AG10803 (cell line): ENCODE measurements around the gene PTH1R.
"Not testable (repeated sequence)": the region's sequence is repeated elsewhere in the genome, so short reads cannot be mapped to it uniquely, and the experiment has no call there.

Experiments
- DNase-seq: peaks from one replicate; pipeline ENCODE4 v3.0.0; 2010; ENCODE audit warnings: low read depth
- H3K4me3 ChIP-seq: 2 replicates; pipeline ENCODE4 v1.5.1; 2011; ENCODE audit warnings: mild to moderate bottlenecking, low read length, control low read depth
- TF ChIP-seq, protein P1 (sequence below): conservative IDR thresholded peaks from 2 replicates; pipeline ENCODE4 v1.5.1; 2011; ENCODE audit warnings: mild to moderate bottlenecking, low read length, control low read depth, inconsistent platforms

The PTH1R gene

DNA sequence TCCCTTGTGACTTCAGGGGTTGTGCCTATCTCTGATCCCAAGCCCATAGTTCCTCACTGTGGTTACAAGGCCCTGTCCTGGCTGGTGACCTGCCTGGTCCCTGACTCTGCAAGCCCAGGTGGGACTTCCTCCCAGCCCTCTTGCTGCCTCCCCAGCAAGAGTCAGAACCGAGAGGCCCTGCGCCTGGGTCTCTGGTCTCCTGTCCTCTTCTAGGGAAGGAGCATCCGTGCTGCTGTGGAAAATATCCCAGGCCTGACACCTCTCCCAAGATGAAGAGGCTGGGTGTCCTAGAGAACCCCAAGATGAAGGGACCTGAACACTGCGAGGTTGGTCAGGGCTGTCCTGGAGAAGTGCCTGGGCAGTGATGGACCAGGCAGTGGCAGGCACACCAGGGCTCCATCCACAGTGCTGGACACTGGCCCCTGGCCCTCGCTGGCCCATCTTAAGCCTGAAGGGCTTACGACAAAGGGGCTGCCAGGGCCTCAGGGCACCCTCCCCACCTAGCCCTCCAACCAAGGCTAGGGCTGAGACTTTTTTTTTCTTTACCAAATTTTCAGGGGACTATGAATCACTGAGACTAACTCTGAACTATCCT lies 32.7 kb downstream of the PTH1R start:
- DNase-seq, result no peak
- TF ChIP-seq, protein P1, sequence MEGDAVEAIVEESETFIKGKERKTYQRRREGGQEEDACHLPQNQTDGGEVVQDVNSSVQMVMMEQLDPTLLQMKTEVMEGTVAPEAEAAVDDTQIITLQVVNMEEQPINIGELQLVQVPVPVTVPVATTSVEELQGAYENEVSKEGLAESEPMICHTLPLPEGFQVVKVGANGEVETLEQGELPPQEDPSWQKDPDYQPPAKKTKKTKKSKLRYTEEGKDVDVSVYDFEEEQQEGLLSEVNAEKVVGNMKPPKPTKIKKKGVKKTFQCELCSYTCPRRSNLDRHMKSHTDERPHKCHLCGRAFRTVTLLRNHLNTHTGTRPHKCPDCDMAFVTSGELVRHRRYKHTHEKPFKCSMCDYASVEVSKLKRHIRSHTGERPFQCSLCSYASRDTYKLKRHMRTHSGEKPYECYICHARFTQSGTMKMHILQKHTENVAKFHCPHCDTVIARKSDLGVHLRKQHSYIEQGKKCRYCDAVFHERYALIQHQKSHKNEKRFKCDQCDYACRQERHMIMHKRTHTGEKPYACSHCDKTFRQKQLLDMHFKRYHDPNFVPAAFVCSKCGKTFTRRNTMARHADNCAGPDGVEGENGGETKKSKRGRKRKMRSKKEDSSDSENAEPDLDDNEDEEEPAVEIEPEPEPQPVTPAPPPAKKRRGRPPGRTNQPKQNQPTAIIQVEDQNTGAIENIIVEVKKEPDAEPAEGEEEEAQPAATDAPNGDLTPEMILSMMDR, result no peak
- no peak overlapping the region for H3K4me3 ChIP-seq

- not testable (repeated sequence) for DNase-seq
Observed at GRCh38 chr3:46910914-46911313, 33.4 kb downstream of the PTH1R start.

DNA sequence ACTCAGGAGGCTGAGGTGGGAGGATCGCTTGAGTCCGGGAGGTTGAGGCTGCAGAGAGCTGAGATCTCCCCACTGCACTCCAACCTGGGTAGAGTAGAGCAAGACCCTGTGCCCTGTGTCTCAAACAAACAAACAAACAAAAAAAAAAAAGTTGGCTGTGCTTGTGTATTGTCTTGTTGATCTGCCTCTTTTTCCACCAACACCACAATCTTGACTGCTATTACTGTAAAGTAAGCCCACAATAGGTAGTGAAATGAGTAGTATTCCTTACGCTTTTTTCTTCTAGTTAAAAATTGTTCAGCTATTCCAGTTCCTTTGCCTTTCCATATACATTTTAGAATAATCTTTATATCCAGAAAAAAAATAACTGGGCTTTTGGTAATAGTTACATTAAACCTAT lies 35.5 kb downstream of the PTH1R start:
- no peak overlapping the region for H3K4me3 ChIP-seq
- TF ChIP-seq, protein P1, result no peak
- no peak for DNase-seq

More at GRCh38 chr3:46910914-46911313, 33.4 kb downstream of the PTH1R start:
- not testable (repeated sequence) for H3K4me3 ChIP-seq

DNA sequence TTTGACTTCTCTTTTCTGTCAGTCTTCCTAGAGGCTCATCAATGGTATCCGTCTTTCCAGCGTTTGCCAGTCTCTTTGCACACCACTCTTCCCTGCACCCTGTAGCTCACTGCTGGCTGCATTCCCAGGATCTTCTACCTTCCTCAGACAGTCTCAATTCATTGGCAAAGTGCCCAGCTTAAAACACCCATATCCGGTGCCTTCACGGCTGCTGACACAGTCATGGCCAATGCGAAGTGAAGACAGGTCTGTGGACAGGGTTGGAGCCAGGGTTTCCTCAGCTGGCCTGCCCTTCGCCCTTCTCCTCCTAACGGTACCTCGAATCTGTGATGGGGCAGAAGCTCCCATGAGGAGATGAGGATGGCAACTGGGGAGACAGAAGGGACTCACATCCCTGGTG lies 36.1 kb downstream of the PTH1R start:
- TF ChIP-seq, protein P1, result no peak
- DNase-seq, result no peak
- H3K4me3 ChIP-seq, result no peak overlapping the region

- H3K4me3 ChIP-seq, result no peak overlapping the region
- TF ChIP-seq, protein P1, result no peak
- DNase-seq, result no peak
Observed at GRCh38 chr3:46914849-46915248, 37.3 kb downstream of the PTH1R start.

GRCh38 chr3:46915297-46915822 lies 37.8 kb downstream of the PTH1R start:
- DNase-seq, result peak; percentile 26
- TF ChIP-seq, protein P1, result no peak
- no peak overlapping the region for H3K4me3 ChIP-seq

DNA sequence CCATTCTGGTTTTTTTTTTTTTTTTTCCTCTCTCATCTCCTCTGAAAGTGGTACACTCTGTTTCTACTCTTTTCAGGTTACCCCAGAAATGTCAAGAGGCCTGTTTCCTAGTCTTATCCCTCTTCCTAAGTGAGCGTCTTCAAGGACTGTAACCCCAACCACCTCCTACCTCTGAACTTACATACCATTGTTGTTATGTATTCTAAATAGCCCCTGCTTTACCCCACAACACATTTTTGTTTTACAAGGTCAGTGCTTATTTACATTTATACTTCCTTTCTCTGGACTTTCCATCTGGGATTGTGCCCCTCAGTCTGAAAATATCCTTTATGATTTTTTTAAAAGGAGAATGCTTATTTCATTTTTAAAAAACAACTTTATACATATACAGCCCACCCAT lies 38.8 kb downstream of the PTH1R start:
- TF ChIP-seq, protein P1, result no peak
- no peak overlapping the region for H3K4me3 ChIP-seq
- no peak for DNase-seq

DNA sequence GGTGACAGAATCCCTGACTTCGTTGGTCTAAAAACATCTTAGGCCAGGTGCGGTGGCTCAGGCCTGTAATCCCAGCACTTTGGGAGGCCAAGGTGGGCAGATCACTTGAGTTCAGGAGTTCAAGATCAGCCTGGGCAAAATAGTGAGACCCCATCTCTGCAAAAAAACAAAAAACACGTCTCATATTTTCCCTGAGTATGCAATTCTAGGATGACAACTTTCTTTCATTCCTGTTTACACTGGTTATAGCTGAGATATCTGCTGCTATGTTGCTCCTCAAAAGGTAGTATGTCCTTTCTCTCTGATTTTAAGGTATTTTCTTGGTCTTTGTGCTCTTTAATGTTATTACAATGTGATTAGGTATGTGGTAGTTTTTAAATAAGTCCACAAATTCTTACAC lies 39.3 kb downstream of the PTH1R start:
- TF ChIP-seq, protein P1, result no peak
- DNase-seq, result no peak
- no peak overlapping the region for H3K4me3 ChIP-seq
